ENCODE measurements around the gene GRM4. TPM values are rescaled to one million over a fixed set of nuclear protein-coding genes. Genes with fewer than 3 reads are reported as not detected.

Gene GRM4
- total and polyA plus RNA-seq, 8 donors = 0.30 to 0.70 (median 0.43) TPM; not detected in 2

DNA sequence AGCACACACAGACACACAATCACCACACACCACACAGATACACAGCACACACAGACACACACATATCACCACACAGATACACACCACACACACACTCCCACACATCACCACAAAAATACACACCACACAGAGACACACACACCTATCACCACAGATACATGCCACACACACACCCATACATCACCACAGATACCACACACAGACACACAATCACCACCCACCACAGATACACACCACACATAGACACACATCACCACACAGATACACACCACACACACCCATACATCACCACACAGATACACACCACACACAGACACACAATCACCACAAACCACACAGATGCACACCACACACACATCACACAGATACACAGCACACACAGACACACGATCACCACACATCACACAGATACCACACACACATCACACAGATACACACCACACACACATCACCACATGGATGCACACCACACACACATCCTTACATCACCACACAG, 74.0 kb downstream of the GRM4 start:
- Histone ChIP-seq H3K27ac (no peak overlapping the region), H3K9me3 (no peaks in the 10 kb centered on the region), H3K4me1 (no peaks in the 10 kb centered on the region), H3K4me3 (no peak overlapping the region), H3K36me3 (no peaks in the 10 kb centered on the region), H3K27me3 (peaks cover 0 to 28% of the 10 kb centered on the region in 2 donors)
- intact Hi-C loops (cut with DNase I) = no loop called here
- ATAC-seq = no peak
- TF ChIP-seq, protein P1, sequence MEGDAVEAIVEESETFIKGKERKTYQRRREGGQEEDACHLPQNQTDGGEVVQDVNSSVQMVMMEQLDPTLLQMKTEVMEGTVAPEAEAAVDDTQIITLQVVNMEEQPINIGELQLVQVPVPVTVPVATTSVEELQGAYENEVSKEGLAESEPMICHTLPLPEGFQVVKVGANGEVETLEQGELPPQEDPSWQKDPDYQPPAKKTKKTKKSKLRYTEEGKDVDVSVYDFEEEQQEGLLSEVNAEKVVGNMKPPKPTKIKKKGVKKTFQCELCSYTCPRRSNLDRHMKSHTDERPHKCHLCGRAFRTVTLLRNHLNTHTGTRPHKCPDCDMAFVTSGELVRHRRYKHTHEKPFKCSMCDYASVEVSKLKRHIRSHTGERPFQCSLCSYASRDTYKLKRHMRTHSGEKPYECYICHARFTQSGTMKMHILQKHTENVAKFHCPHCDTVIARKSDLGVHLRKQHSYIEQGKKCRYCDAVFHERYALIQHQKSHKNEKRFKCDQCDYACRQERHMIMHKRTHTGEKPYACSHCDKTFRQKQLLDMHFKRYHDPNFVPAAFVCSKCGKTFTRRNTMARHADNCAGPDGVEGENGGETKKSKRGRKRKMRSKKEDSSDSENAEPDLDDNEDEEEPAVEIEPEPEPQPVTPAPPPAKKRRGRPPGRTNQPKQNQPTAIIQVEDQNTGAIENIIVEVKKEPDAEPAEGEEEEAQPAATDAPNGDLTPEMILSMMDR (IDR thresholded peaks at IDR 0.05) = no peak
- no peak for DNase-seq

DNA sequence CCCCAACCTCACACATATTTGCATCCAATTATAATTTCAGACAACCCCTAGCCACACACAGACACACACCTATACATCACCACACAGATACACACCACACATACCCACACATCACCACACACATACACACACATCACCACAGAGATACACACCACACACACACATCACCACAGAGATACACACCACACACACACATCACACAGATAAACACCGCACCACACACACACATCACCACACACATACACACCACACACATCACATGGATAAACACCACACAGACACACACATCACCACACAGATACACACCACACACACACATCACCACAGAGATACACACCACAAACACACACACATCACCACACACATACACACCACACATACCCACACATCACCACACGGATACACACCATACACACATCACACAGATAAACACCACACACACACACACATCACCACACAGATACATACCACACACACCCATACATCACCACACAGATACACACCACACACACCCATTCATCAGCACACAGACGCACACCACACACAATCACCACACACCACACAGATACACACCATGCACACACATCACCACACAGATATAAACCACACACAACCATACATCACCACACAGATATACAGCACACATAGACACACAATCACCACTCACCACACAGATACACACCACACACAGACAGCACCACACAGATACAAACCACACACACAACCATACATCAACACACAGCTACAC, 74.6 kb downstream of the GRM4 start:
- H3K27me3 ChIP-seq = peaks cover 0 to 35% of the 10 kb centered on the region in 2 donors
- H3K4me1 ChIP-seq = no peaks in the 10 kb centered on the region
- no peaks in the 10 kb centered on the region for H3K36me3 ChIP-seq
- TF ChIP-seq, protein P1 (IDR thresholded peaks at IDR 0.05) = no peak
- intact Hi-C loops (cut with DNase I) = no loop called here
- H3K4me3 ChIP-seq = no peak overlapping the region
- ATAC-seq (no peak), DNase-seq (no peak)
- H3K27ac ChIP-seq = no peak overlapping the region
- H3K9me3 ChIP-seq = no peaks in the 10 kb centered on the region

DNA sequence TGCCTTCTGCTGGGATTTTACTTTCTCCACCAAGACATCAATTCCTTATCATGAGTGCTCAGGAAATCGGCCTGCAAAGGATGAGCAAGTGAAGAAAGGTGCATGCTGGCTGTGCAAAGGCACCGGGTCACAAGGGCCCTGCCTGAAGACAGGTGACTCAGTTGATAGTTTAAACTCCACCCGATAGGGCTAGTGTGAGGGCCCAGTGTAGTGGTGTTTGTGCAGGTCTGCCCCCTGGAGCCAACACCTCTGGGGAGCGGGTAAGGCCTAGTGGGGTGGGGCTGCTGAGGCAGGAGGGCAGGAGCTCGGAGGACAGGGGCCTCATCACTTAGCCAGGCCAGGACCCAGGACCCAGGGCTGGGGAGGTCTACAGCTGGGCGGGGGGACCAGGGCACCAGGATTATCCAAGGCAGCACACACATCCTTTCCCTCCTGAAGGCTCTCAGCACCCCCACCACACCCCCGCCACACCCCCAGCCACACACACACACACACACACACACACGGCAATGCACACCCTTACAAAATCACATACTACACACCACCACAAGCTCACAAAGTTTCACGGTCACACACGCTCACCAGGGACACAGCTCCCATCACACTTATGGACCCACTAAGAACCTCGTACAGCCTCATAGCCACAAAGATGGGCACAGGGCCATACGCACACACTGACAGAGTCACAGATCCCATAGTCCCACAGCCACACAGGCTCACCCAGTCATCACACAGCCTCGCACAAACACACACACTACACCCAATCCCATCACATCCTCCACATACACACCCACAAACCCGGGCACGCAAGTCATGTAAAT, 75.4 kb downstream of the GRM4 start:
- DNase-seq (peak in 1 of 4 donors; percentile 52), ATAC-seq (no peak)
- Histone ChIP-seq H3K27me3 (peaks cover 0 to 43% of the 10 kb centered on the region in 2 donors), H3K36me3 (no peaks in the 10 kb centered on the region), H3K9me3 (no peaks in the 10 kb centered on the region), H3K4me3 (no peak overlapping the region), H3K4me1 (no peaks in the 10 kb centered on the region), H3K27ac (no peak overlapping the region)
- intact Hi-C loops (cut with DNase I) = no loop called here
- TF ChIP-seq, protein P1 (IDR thresholded peaks at IDR 0.05) = no peak

DNA sequence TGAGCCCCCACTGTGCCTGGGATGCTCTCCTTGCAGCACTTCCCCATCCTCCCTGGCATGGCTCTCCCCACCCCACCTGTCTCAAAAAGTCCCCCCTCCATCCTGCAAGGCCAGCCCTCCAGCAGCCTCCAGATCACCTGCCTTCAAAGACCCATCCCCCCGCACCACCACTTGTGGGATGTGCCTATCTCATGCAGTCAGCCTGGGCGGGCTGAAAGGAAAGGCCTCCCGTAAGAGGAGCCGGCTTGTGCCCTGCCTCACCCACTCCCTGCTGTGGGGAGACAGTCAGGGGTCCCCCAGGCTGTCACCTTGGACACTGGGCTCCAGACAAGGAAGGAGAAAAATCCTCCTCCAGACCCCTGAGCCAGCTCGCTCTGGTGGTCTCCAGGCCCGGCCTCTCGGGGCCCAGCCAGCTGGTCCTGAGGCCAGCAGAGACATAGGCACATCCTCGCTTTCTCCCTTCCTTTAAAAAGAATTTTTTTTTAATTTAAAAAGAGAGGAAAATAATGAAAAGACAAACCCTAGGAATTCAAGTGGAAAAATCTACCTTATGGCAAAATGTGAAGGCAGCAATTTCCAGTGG, 77.3 kb downstream of the GRM4 start:
- Histone ChIP-seq H3K27me3 (peaks cover 0 to 52% of the 10 kb centered on the region in 2 donors), H3K4me1 (no peaks in the 10 kb centered on the region), H3K36me3 (no peaks in the 10 kb centered on the region), H3K4me3 (no peak overlapping the region), H3K9me3 (no peaks in the 10 kb centered on the region), H3K27ac (no peak overlapping the region)
- TF ChIP-seq, protein P1 (IDR thresholded peaks at IDR 0.05) = no peak
- DNase-seq (peak in 1 of 4 donors; percentile 45), ATAC-seq (no peak)
- intact Hi-C loops (cut with DNase I) = no loop called here

DNA sequence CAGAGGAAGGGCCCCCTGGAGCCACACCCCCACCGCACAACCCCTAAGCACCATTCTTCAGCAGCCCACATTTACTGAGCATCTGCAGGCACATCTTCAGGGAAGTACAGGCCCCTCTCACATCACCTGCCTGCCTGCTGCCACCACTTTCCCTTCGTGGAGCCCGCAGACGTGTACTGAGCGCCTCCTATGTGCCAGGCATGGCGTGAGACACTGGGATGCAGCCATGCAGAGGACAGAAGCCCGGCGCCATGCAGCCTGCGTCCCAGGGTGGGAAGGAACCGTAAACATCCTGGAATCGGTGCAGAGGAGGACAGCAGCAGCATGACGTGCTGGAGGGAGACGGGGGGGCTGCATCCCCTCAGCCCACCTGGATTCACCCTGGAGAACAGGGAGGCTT, 78.1 kb downstream of the GRM4 start:
- Histone ChIP-seq H3K27ac (no peak overlapping the region), H3K4me1 (no peaks in the 10 kb centered on the region), H3K4me3 (no peak overlapping the region), H3K9me3 (no peaks in the 10 kb centered on the region), H3K27me3 (peaks cover 0 to 57% of the 10 kb centered on the region in 2 donors), H3K36me3 (no peaks in the 10 kb centered on the region)
- TF ChIP-seq, protein P1 (IDR thresholded peaks at IDR 0.05) = no peak
- intact Hi-C loops (cut with DNase I) = no loop called here
- ATAC-seq = no peak
- DNase-seq = peak in 1 of 4 donors; percentile 51
